Measurements from ENCODE around the gene PHF14. TPM values are rescaled to one million over a fixed set of nuclear protein-coding genes. Genes with fewer than 3 reads are reported as not detected.
A peak's percentile ranks its signal among the peaks of the same experiment; 100 is the strongest.

Gene PHF14
- total RNA-seq, 2 donors from 2014 or later = 52.0 to 53.1 TPM

- H3K9me3 ChIP-seq (ENCODE audit: control insufficient read depth, low read length) = no peaks in the 10 kb centered on the region
- H3K4me1 ChIP-seq (ENCODE audit: control insufficient read depth, insufficient read depth, low read length) = no peaks in the 10 kb centered on the region
- H3K4me3 ChIP-seq (ENCODE audit: low read length) = no peak overlapping the region
- TF ChIP-seq CTCF (conservative IDR thresholded peaks at IDR 0.05) = no peak
- H3K27ac ChIP-seq (ENCODE audit: low read depth, low read length) = no peak overlapping the region
- no peak overlapping the region for H3K9ac ChIP-seq (ENCODE audit: extremely low read depth, low read length, poor library complexity, severe bottlenecking)
- Mint-ChIP-seq H3K27me3 (ENCODE audit: insufficient read depth) (no peaks in the 10 kb centered on the region), H3K4me1 (no peaks in the 10 kb centered on the region), H3K36me3 (ENCODE audit: low read depth) (peaks cover 36% of the 10 kb centered on the region), H3K9me3 (no peaks in the 10 kb centered on the region), H3K4me3 (no peak overlapping the region), H3K27ac (no peak overlapping the region)
- WGBS, 2 experiments (ENCODE audit: insufficient coverage in 1 of 2, insufficient read length in 1 of 2) = 96 to 97% methylated on average over 2 to 3 of the region's 3 CpGs
- no peak for DNase-seq
- H3K36me3 ChIP-seq (ENCODE audit: control insufficient read depth, insufficient read depth, low read length) = peaks cover 28% of the 10 kb centered on the region
- H3K27me3 ChIP-seq (ENCODE audit: control insufficient read depth, insufficient read depth, low read length, poor library complexity, severe bottlenecking) = no peaks in the 10 kb centered on the region
Observed at GRCh38 chr7:11006291-11006690, 32.6 kb downstream of the PHF14 start.

GRCh38 chr7:11009631-11010030 lies 36.0 kb downstream of the PHF14 start:
- no peaks in the 10 kb centered on the region for H3K4me1 Mint-ChIP-seq
- TF ChIP-seq CTCF (conservative IDR thresholded peaks at IDR 0.05) = no peak
- H3K27ac ChIP-seq (ENCODE audit: low read depth, low read length) = no peak overlapping the region
- peaks cover 31% of the 10 kb centered on the region for H3K36me3 ChIP-seq (ENCODE audit: control insufficient read depth, insufficient read depth, low read length)
- no peak for DNase-seq
- no peaks in the 10 kb centered on the region for H3K27me3 ChIP-seq (ENCODE audit: control insufficient read depth, insufficient read depth, low read length, poor library complexity, severe bottlenecking)
- peak overlapping the region; percentile 10 for H3K27ac Mint-ChIP-seq
- no peak overlapping the region for H3K4me3 ChIP-seq (ENCODE audit: low read length)
- no peaks in the 10 kb centered on the region for H3K9me3 ChIP-seq (ENCODE audit: control insufficient read depth, low read length)
- peaks cover 33% of the 10 kb centered on the region for H3K36me3 Mint-ChIP-seq (ENCODE audit: low read depth)
- no peaks in the 10 kb centered on the region for H3K9me3 Mint-ChIP-seq
- H3K27me3 Mint-ChIP-seq (ENCODE audit: insufficient read depth) = no peaks in the 10 kb centered on the region
- no peak overlapping the region for H3K9ac ChIP-seq (ENCODE audit: extremely low read depth, low read length, poor library complexity, severe bottlenecking)
- WGBS, 2 experiments (ENCODE audit: insufficient coverage in 1 of 2, insufficient read length in 1 of 2) = 76% methylated on average over 1 of the region's 1 CpG; no CpG with 5 or more reads in 1 of the 2 experiments
- no peak overlapping the region for H3K4me3 Mint-ChIP-seq
- no peaks in the 10 kb centered on the region for H3K4me1 ChIP-seq (ENCODE audit: control insufficient read depth, insufficient read depth, low read length)

- 94% methylated on average over 1 of the region's 1 CpG; no CpG with 5 or more reads in 1 of the 2 experiments for WGBS, 2 experiments (ENCODE audit: insufficient coverage in 1 of 2, insufficient read length in 1 of 2)
- Histone ChIP-seq H3K36me3 (ENCODE audit: control insufficient read depth, insufficient read depth, low read length) (peaks cover 47% of the 10 kb centered on the region), H3K27ac (ENCODE audit: low read depth, low read length) (no peak overlapping the region), H3K9me3 (ENCODE audit: control insufficient read depth, low read length) (no peaks in the 10 kb centered on the region), H3K27me3 (ENCODE audit: control insufficient read depth, insufficient read depth, low read length, poor library complexity, severe bottlenecking) (no peaks in the 10 kb centered on the region), H3K4me1 (ENCODE audit: control insufficient read depth, insufficient read depth, low read length) (no peaks in the 10 kb centered on the region), H3K9ac (ENCODE audit: extremely low read depth, low read length, poor library complexity, severe bottlenecking) (no peak overlapping the region), H3K4me3 (ENCODE audit: low read length) (no peak overlapping the region)
- H3K36me3 Mint-ChIP-seq (ENCODE audit: low read depth) = peaks cover 44% of the 10 kb centered on the region
- DNase-seq = no peak
- no peaks in the 10 kb centered on the region for H3K9me3 Mint-ChIP-seq
- H3K4me3 Mint-ChIP-seq = no peak overlapping the region
- H3K27ac Mint-ChIP-seq = no peak overlapping the region
- H3K27me3 Mint-ChIP-seq (ENCODE audit: insufficient read depth) = no peaks in the 10 kb centered on the region
- H3K4me1 Mint-ChIP-seq = no peaks in the 10 kb centered on the region
- no peak for TF ChIP-seq CTCF (conservative IDR thresholded peaks at IDR 0.05)
Observed at GRCh38 chr7:11021468-11021867, 47.8 kb downstream of the PHF14 start.
